Measurements from ENCODE around the gene PRSS50. TPM values are rescaled to one million over a fixed set of nuclear protein-coding genes. Genes with fewer than 3 reads are reported as not detected.
"Not testable (repeated sequence)": the region's sequence is repeated elsewhere in the genome, so short reads cannot be mapped to it uniquely, and the experiment has no call there.

PRSS50 gene
- total RNA-seq, 4 donors from 2014 or later = not detected

- Histone ChIP-seq H3K27me3 (no peaks in the 10 kb centered on the region), H3K4me3 (no peak overlapping the region), H3K4me1 (no peaks in the 10 kb centered on the region), H3K36me3 (no peaks in the 10 kb centered on the region), H3K27ac (no peak overlapping the region), H3K9me3 (no peaks in the 10 kb centered on the region)
- no peak for DNase-seq
- in situ Hi-C loops (cut with MboI; ENCODE audit: low sequenced_read_pairs in 4 of 4) = no loop called here
- intact Hi-C loops (cut with DNase I; ENCODE audit: low total_unique reads) = no loop called here
- TF ChIP-seq POLR2A (IDR thresholded peaks at IDR 0.05) = no peak
- no peak for ATAC-seq
Measured at GRCh38 chr3:46748170-46748569, 30.5 kb upstream of the PRSS50 start.

DNA sequence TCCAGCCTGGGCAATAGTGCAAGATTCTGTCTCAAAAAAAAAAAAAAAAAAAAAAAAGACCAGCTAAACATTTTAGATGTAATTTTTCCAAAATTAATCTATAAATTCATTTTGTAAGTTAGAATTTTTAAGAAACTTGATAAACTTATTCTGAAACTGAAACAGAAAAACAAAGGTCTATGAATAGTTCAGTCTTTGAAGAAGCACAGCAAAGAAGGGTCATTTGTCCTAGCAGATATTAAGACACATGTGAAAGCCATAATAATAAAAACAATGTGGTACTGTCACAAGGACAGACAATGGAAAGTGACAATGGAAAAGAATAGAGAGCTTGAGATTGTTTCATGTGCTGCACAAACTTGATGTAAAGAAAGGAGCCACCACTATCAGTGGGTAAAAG is 29.0 kb upstream of the PRSS50 start:
- Histone ChIP-seq H3K4me1 (no peaks in the 10 kb centered on the region), H3K4me3 (no peak overlapping the region), H3K27ac (no peak overlapping the region), H3K36me3 (no peaks in the 10 kb centered on the region), H3K9me3 (no peaks in the 10 kb centered on the region), H3K27me3 (no peaks in the 10 kb centered on the region)
- intact Hi-C loops (cut with DNase I; ENCODE audit: low total_unique reads) (no loop called here), in situ Hi-C loops (cut with MboI; ENCODE audit: low sequenced_read_pairs in 4 of 4) (no loop called here)
- DNase-seq (no peak), ATAC-seq (no peak)
- no peak for TF ChIP-seq POLR2A (IDR thresholded peaks at IDR 0.05)
- TF ChIP-seq, protein P1, sequence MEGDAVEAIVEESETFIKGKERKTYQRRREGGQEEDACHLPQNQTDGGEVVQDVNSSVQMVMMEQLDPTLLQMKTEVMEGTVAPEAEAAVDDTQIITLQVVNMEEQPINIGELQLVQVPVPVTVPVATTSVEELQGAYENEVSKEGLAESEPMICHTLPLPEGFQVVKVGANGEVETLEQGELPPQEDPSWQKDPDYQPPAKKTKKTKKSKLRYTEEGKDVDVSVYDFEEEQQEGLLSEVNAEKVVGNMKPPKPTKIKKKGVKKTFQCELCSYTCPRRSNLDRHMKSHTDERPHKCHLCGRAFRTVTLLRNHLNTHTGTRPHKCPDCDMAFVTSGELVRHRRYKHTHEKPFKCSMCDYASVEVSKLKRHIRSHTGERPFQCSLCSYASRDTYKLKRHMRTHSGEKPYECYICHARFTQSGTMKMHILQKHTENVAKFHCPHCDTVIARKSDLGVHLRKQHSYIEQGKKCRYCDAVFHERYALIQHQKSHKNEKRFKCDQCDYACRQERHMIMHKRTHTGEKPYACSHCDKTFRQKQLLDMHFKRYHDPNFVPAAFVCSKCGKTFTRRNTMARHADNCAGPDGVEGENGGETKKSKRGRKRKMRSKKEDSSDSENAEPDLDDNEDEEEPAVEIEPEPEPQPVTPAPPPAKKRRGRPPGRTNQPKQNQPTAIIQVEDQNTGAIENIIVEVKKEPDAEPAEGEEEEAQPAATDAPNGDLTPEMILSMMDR (IDR thresholded peaks at IDR 0.05 in 4 of 5, conservative IDR thresholded peaks at IDR 0.05 in 1 of 5) = no peak

DNA sequence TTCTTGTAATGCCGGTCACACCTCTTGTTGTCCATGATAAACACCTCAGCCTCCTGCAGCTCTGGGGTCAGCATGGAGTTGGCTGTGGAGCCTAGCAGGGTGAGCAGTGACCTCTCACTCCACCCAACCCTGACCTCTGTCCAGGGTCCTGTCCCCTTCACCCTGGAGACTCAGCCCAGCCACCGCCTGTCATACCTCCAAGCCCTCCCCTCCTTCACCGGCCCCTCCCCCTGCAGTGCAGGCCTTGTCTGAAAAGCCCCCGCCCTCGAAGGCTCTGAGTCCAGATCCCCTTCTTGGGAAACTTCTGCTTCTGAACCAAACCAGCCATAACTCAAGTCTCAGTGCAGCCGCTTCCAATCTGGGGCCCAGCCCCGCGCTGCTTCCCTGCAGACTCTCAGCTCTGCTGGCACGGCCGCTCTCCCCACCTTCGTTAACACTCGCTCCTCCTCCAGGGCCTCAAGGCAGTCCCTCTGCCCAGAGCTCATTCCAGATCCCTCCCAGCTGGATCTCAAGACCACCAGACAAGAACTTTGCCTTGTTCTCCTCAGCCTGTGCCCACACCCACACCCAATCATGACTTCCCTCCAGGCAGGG is 25.4 kb upstream of the PRSS50 start:
- no peak overlapping the region for H3K4me3 ChIP-seq
- DNase-seq (no peak), ATAC-seq (no peak)
- no peaks in the 10 kb centered on the region for H3K4me1 ChIP-seq
- H3K27ac ChIP-seq = no peak overlapping the region
- H3K27me3 ChIP-seq = no peaks in the 10 kb centered on the region
- H3K9me3 ChIP-seq = no peaks in the 10 kb centered on the region
- intact Hi-C loops (cut with DNase I; ENCODE audit: low total_unique reads) (no loop called here), in situ Hi-C loops (cut with MboI; ENCODE audit: low sequenced_read_pairs in 4 of 4) (no loop called here)
- TF ChIP-seq POLR2A (IDR thresholded peaks at IDR 0.05) = no peak
- TF ChIP-seq, protein P1 (IDR thresholded peaks at IDR 0.05 in 4 of 5, conservative IDR thresholded peaks at IDR 0.05 in 1 of 5) = no peak
- H3K36me3 ChIP-seq = no peaks in the 10 kb centered on the region

- H3K4me3 ChIP-seq; H3K4me1 ChIP-seq; intact Hi-C loops (cut with DNase I; ENCODE audit: low total_unique reads); DNase-seq; H3K27ac ChIP-seq; H3K27me3 ChIP-seq; ATAC-seq; H3K36me3 ChIP-seq; H3K9me3 ChIP-seq; in situ Hi-C loops (cut with MboI; ENCODE audit: low sequenced_read_pairs in 4 of 4): not testable (repeated sequence)
Measured at GRCh38 chr3:46739565-46739964, 21.9 kb upstream of the PRSS50 start.

GRCh38 chr3:46737329-46737731 is 19.7 kb upstream of the PRSS50 start:
- TF ChIP-seq, protein P1 (IDR thresholded peaks at IDR 0.05 in 4 of 5, conservative IDR thresholded peaks at IDR 0.05 in 1 of 5) = no peak
- TF ChIP-seq POLR2A (IDR thresholded peaks at IDR 0.05) = no peak
- ATAC-seq (no peak), DNase-seq (no peak)
- H3K4me1 ChIP-seq = no peaks in the 10 kb centered on the region
- in situ Hi-C loops (cut with MboI; ENCODE audit: low sequenced_read_pairs in 4 of 4) = no loop called here
- H3K36me3 ChIP-seq = no peaks in the 10 kb centered on the region
- intact Hi-C loops (cut with DNase I; ENCODE audit: low total_unique reads) = no loop called here
- no peak overlapping the region for H3K4me3 ChIP-seq
- no peaks in the 10 kb centered on the region for H3K9me3 ChIP-seq
- no peaks in the 10 kb centered on the region for H3K27me3 ChIP-seq
- no peak overlapping the region for H3K27ac ChIP-seq

Measured in gastrocnemius medialis (tissue), 4 donors.